Measurements from ENCODE around the gene CRKL.

Gene CRKL

GRCh38 chr22:20997536-20998257 is 80.5 kb downstream of the CRKL start:
- DNase-seq (ENCODE audit: low read depth), result no peak
- TF ChIP-seq CTCF (IDR thresholded peaks at IDR 0.05; ENCODE audit: low read length, missing control alignments), result no peak
- H3K4me3 ChIP-seq (replicated peaks; ENCODE audit: low read depth, low read length), result no peak overlapping the region

- no peak overlapping the region for H3K4me3 ChIP-seq (replicated peaks; ENCODE audit: low read depth, low read length)
- DNase-seq (ENCODE audit: low read depth), result no peak
- no peak for TF ChIP-seq CTCF (IDR thresholded peaks at IDR 0.05; ENCODE audit: low read length, missing control alignments)
Measured at GRCh38 chr22:20998411-20999336, 81.5 kb downstream of the CRKL start.

- H3K4me3 ChIP-seq (replicated peaks; ENCODE audit: low read depth, low read length), result no peak overlapping the region
- no peak for DNase-seq (ENCODE audit: low read depth)
- TF ChIP-seq CTCF (IDR thresholded peaks at IDR 0.05; ENCODE audit: low read length, missing control alignments), result no peak
Measured at GRCh38 chr22:20999350-21000206, 82.4 kb downstream of the CRKL start.

- H3K4me3 ChIP-seq (replicated peaks; ENCODE audit: low read depth, low read length), result peak overlapping the region; percentile 91
- no peak for DNase-seq (ENCODE audit: low read depth)
- no peak for TF ChIP-seq CTCF (IDR thresholded peaks at IDR 0.05; ENCODE audit: low read length, missing control alignments)
Measured at GRCh38 chr22:21000207-21000986, 83.2 kb downstream of the CRKL start.

- DNase-seq (ENCODE audit: low read depth), result no peak
- peak overlapping the region; percentile 91 for H3K4me3 ChIP-seq (replicated peaks; ENCODE audit: low read depth, low read length)
- TF ChIP-seq CTCF (IDR thresholded peaks at IDR 0.05; ENCODE audit: low read length, missing control alignments), result no peak
Measured at GRCh38 chr22:21000987-21001600, 83.9 kb downstream of the CRKL start.
